GM12878 (cell line): ENCODE measurements around the gene PPFIA3. TPM values are rescaled to one million over a fixed set of nuclear protein-coding genes. Genes with fewer than 3 reads are reported as not detected.

Source experiments
- ATAC-seq: fragments of 200-7000 bp; cut with Tn5 transposase; 3 replicates; pipeline ENCODE4 v1.9.1; 2020; ENCODE audit warnings: mild to moderate bottlenecking, moderate library complexity
- BruUV-seq: library from RNA; stranded (reverse); fragments of 400-500 nt; replicated peaks from 2 replicates; lab custom pipeline; 2021; lab: Mats Ljungman, UMichigan
- CTCF ChIA-PET: fragments of 300-600 bp; sonication (Branson Sonifier 250); formaldehyde crosslinking; extraction: SDS; loops from one replicate; lab custom pipeline; 2021; ENCODE audit warnings: inconsistent platforms; lab: Yijun Ruan, JAX
- POLR2A ChIA-PET: fragments of 350-600 bp; formaldehyde crosslinking; extraction: SDS; loops from one replicate; lab custom pipeline; 2021; ENCODE audit warnings: inconsistent platforms; lab: Charles Lee
- RAD21 ChIA-PET: fragments of 300-600 bp; sonication (Branson Sonifier 250); formaldehyde crosslinking; loops from one replicate; lab custom pipeline; 2023; ENCODE audit warnings: antibody characterized with exemption; ENCODE audit not compliant: unreplicated experiment; lab: Charles Lee
- SMC1A ChIA-PET: fragments of 300-600 bp; sonication (Branson Sonifier 250); formaldehyde crosslinking; loops from one replicate; lab custom pipeline; 2023; ENCODE audit not compliant: unreplicated experiment, uncharacterized antibody; lab: Charles Lee
- DNase-seq: peaks from one replicate; pipeline ENCODE4 v3.0.0-alpha.2; 2011; ENCODE audit warnings: low read depth, low spot score
- FAIRE-seq: peaks from 3 replicates; lab custom pipeline; 2011; peaks lifted over from hg19 to GRCh38; lab: Jason Lieb, UNC
- H2AFZ ChIP-seq: 2 replicates; pipeline ENCODE4 v1.6.0; 2011; ENCODE audit warnings: low read depth, low read length, control low read depth; ENCODE audit not compliant: control insufficient read depth
- H3K27ac ChIP-seq: 2 replicates; pipeline ENCODE4 v1.5.1; 2011; ENCODE audit warnings: control low read depth; ENCODE audit not compliant: control insufficient read depth, insufficient read depth
- H3K27me3 ChIP-seq, 2 experiments: replicated peaks in 1 of 2; 2 replicates each; pipeline versions ENCODE4 v1.6.0 to v1.6.1; 2011; ENCODE audit warnings: low read length in 1 of 2; ENCODE audit not compliant: control insufficient read depth in 2 of 2, insufficient read depth in 2 of 2
- H3K36me3 ChIP-seq, 2 experiments: 2 replicates each; pipeline ENCODE4 v1.5.1; 2011; ENCODE audit warnings: low read length in 1 of 2; ENCODE audit not compliant: control insufficient read depth in 2 of 2, insufficient read depth in 2 of 2
- H3K4me1 ChIP-seq: 2 replicates; pipeline ENCODE4 v1.6.1; 2011; ENCODE audit warnings: mild to moderate bottlenecking, low read length, moderate library complexity, mixed read lengths; ENCODE audit not compliant: control insufficient read depth, insufficient read depth
- H3K4me2 ChIP-seq: 2 replicates; pipeline ENCODE4 v1.6.0; 2011; ENCODE audit warnings: control low read depth; ENCODE audit not compliant: control insufficient read depth, insufficient read depth
- H3K4me3 ChIP-seq: fragments of 200-600 bp; sonication (generic); 2 replicates; pipeline ENCODE4 v1.5.1; 2016
- H3K79me2 ChIP-seq: 2 replicates; pipeline ENCODE4 v1.6.0; 2011; ENCODE audit warnings: low read length; ENCODE audit not compliant: control insufficient read depth, insufficient read depth
- H3K9ac ChIP-seq: 2 replicates; pipeline ENCODE4 v1.8.0; 2011; ENCODE audit warnings: low read length, control low read depth, mixed read lengths; ENCODE audit not compliant: control insufficient read depth, insufficient read depth
- H3K9me3 ChIP-seq: replicated peaks from 3 replicates; pipeline ENCODE4 v1.5.1; 2011; ENCODE audit warnings: mild to moderate bottlenecking, low read length; ENCODE audit not compliant: control insufficient read depth, insufficient read depth
- H4K20me1 ChIP-seq: 2 replicates; pipeline ENCODE4 v1.6.0; 2011; ENCODE audit not compliant: control insufficient read depth, insufficient read depth
- MYC ChIP-seq: IDR thresholded peaks from 2 replicates; pipeline ENCODE4 v1.6.1; 2011; ENCODE audit warnings: mild to moderate bottlenecking, low read length, moderate library complexity, inconsistent platforms; ENCODE audit not compliant: insufficient read depth, insufficient replicate concordance, insufficient read length, severe bottlenecking
- RAD51 ChIP-seq: fragments of 450-650 bp; IDR thresholded peaks from 2 replicates; pipeline ENCODE4 v1.6.1; 2016; ENCODE audit warnings: moderate library complexity, mild to moderate bottlenecking, inconsistent platforms
- WGBS: methylation state at CpG from one replicate; pipeline ENCODE4 v1.1.6; 2016; ENCODE audit warnings: low lambda C conversion rate; ENCODE audit not compliant: insufficient replicate concordance, insufficient coverage; ENCODE audit errors: missing lambda C conversion rate; 5-methylcytosine and 5-hydroxymethylcytosine counted together
- in situ Hi-C: fragments of 300-500 bp; cut with MboI; formaldehyde crosslinking; loops from 9 replicates; pipeline ENCODE4 v1.14.3; 2018; ENCODE audit warnings: mixed read lengths
- intact Hi-C: fragments of 100-400 bp; cut with micrococcal nuclease; formaldehyde crosslinking; loops from one replicate; pipeline ENCODE4 v1.14.2; 2022; ENCODE audit not compliant: unreplicated experiment
- polyA plus RNA-seq, 11 experiments: library from polyadenylated mRNA; depleted of rRNA in 4 of 11; unstranded in 6 of 11; stranded (reverse) in 5 of 11; fragments of >200 nt; fragmentation: Nextera tagmentation in 4 of 11; fragmentation: Illumina TruSeq in 1 of 11; extraction: Ambion mirVana in 4 of 11; extraction: Trizol in 1 of 11; gene quantifications; 1 replicate in 1 of 11; 2 replicates in 10 of 11; pipeline versions ENCODE4 v1.2.1 to v1.2.3, GENCODE V29; 2011 to 2016; ENCODE audit warnings: inconsistent platforms in 2 of 11, missing spikeins in 2 of 11, low read depth in 1 of 11
- total RNA-seq, 4 experiments: library from RNA; depleted of rRNA in 3 of 4; stranded (reverse); fragments of >200 nt in 3 of 4; fragmentation: Illumina TruSeq in 1 of 4; extraction: Trizol in 1 of 4; gene quantifications; 2 replicates each; pipeline versions ENCODE4 v1.2.1 to v1.2.3, GENCODE V29; 2013 to 2021
- TF ChIP-seq, protein P1 (sequence below): IDR thresholded peaks from 2 replicates; pipeline ENCODE4 v1.6.1; 2011; ENCODE audit warnings: low read depth, mild to moderate bottlenecking, low read length, moderate library complexity, borderline replicate concordance; ENCODE audit errors: extremely low read depth
- TF ChIP-seq, protein P2 (sequence below): IDR thresholded peaks from 2 replicates; pipeline ENCODE4 v1.6.1; 2011; ENCODE audit warnings: borderline replicate concordance, low read depth, mild to moderate bottlenecking, moderate library complexity, mixed read lengths, low read length; ENCODE audit not compliant: insufficient read depth; ENCODE audit errors: extremely low read length
- TF ChIP-seq, protein P3 (sequence below): fragments of 450-650 bp; IDR thresholded peaks from 2 replicates; pipeline ENCODE4 v1.6.1; 2017; ENCODE audit warnings: mild to moderate bottlenecking, moderate library complexity

Gene PPFIA3
- total and polyA plus RNA-seq, 10 of the 15 experiments (the other 5 are each of a cell fraction or from before 2014, with no cell fraction given) = 0.11 to 1.7 (median 0.73) TPM; not detected in 3

DNA sequence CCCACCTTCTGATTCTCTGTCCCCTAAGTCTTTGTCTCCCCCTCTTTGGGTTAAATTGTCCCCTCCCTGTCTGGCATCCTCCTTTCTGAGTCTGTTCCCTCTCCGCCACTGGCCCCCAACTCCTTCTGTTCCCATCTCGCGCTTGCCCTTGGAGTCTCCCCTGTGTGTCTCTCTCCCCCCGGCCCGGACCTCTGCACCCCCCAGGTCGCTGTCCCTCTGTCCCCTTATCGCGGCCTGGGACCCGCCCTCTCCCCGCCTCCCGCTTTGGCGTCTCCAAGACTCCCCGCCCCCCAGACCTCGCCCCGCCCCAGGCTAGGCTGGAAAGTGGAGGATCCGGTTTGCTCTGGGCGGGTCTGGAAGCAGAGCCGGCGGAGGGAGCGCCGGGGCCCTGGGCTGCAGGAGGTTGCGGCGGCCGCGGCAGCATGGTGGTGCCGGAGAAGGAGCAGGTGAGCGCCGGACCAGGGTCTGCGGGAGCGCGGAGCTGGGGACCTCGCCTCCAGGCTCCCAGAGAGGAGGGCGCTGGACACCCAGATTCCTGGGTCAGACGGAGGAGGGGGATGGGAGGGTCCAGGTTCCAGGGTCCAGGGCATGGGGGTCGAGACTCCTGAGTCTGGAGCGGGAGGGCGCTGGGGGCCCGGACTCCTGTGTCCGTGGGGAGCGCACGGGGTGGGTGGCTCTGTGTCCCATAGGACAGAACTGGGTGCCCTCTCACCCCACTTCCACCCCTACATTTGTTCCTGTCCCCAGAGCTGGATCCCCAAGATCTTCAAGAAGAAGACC is 38.3 kb downstream of the PPFIA3 start, which contains the start of gene TRPM4:
TSS of gene TRPM4 (plus strand) at position 348 of the 780 bp plus-strand sequence. CDS start at position 423, 75 bp downstream.
- in situ Hi-C loops = no loop called here
- no peak for FAIRE-seq
- SMC1A ChIA-PET = no interaction called here
- CTCF ChIA-PET = no interaction called here
- ATAC-seq = peak; percentile 73
- peaks cover 0 to 5% of the 10 kb centered on the region in 2 experiments; a peak in 3 of 4 replicates for H3K27me3 ChIP-seq
- no peaks in the 10 kb centered on the region for H3K36me3 ChIP-seq
- DNase-seq = no peak
- POLR2A ChIA-PET = no interaction called here
- H3K9ac ChIP-seq = no peak within 1 kb of the TSS
- 17% methylated on average over 39 of the region's 41 CpGs for WGBS
- intact Hi-C loops = no loop called here
- no peak within 1 kb of the TSS for H2AFZ ChIP-seq
- TF ChIP-seq, protein P1, sequence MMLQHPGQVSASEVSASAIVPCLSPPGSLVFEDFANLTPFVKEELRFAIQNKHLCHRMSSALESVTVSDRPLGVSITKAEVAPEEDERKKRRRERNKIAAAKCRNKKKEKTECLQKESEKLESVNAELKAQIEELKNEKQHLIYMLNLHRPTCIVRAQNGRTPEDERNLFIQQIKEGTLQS = no peak
- no peaks in the 10 kb centered on the region for H3K79me2 ChIP-seq
- no peaks in the 10 kb centered on the region for H4K20me1 ChIP-seq
- BruUV-seq = no TSS peak
- H3K4me3 ChIP-seq = no peak within 1 kb of the TSS
- no peak within 1 kb of the TSS for H3K4me2 ChIP-seq
- H3K9me3 ChIP-seq = no peaks in the 10 kb centered on the region; the same call in 2 of the 3 replicates
- H3K4me1 ChIP-seq = no peaks in the 10 kb centered on the region
- RAD21 ChIA-PET = no interaction called here
- no peak within 1 kb of the TSS for H3K27ac ChIP-seq

DNA sequence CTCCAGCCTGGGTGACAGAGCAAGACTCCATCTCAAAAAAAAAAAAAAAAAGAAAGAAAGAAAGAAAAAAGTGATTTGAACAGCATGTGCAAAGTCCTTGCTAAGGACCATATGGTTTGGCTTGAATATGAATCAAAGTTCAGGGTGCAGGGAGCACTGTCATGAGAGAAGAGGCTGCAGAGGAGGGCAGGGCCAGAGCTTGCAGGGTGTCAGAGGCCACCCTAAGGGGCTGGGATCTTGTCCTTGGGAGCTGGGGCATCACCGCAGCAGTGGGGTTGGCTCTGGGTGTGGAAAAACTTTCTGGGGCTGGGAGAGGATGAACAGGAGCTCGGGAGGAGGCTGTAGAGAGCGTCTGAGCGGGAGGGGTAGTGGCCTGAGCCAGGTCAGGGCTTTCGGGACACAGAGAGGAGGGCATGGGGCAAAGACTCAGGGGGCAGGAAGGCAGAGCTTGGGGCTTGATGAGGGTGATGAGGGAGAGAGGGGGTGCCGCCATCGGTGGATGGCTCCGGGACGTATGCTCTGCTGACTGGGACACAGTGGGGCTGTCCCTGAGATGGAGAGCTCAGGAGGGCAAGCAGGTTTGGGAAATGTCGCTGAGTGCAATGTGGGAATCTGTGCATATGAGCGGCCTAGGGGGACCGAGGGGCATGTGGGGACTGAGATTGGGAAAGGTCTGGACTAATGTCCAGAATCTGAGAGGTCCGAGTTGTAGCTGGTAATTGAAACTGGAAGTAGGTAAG is 41.3 kb downstream of the PPFIA3 start:
- no TSS peak for BruUV-seq
- H3K36me3 ChIP-seq = no peaks in the 10 kb centered on the region
- no peak overlapping the region for H3K4me2 ChIP-seq
- ATAC-seq = no peak
- no peak for DNase-seq
- TF ChIP-seq RAD51 (no peak), MYC (no peak)
- TF ChIP-seq, protein P2, sequence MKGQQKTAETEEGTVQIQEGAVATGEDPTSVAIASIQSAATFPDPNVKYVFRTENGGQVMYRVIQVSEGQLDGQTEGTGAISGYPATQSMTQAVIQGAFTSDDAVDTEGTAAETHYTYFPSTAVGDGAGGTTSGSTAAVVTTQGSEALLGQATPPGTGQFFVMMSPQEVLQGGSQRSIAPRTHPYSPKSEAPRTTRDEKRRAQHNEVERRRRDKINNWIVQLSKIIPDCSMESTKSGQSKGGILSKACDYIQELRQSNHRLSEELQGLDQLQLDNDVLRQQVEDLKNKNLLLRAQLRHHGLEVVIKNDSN = no peak
- TF ChIP-seq, protein P3, sequence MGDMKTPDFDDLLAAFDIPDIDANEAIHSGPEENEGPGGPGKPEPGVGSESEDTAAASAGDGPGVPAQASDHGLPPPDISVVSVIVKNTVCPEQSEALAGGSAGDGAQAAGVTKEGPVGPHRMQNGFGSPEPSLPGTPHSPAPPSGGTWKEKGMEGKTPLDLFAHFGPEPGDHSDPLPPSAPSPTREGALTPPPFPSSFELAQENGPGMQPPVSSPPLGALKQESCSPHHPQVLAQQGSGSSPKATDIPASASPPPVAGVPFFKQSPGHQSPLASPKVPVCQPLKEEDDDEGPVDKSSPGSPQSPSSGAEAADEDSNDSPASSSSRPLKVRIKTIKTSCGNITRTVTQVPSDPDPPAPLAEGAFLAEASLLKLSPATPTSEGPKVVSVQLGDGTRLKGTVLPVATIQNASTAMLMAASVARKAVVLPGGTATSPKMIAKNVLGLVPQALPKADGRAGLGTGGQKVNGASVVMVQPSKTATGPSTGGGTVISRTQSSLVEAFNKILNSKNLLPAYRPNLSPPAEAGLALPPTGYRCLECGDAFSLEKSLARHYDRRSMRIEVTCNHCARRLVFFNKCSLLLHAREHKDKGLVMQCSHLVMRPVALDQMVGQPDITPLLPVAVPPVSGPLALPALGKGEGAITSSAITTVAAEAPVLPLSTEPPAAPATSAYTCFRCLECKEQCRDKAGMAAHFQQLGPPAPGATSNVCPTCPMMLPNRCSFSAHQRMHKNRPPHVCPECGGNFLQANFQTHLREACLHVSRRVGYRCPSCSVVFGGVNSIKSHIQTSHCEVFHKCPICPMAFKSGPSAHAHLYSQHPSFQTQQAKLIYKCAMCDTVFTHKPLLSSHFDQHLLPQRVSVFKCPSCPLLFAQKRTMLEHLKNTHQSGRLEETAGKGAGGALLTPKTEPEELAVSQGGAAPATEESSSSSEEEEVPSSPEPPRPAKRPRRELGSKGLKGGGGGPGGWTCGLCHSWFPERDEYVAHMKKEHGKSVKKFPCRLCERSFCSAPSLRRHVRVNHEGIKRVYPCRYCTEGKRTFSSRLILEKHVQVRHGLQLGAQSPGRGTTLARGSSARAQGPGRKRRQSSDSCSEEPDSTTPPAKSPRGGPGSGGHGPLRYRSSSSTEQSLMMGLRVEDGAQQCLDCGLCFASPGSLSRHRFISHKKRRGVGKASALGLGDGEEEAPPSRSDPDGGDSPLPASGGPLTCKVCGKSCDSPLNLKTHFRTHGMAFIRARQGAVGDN = no peak
- in situ Hi-C loops (no loop called here), intact Hi-C loops (no loop called here)
- H3K4me1 ChIP-seq = no peaks in the 10 kb centered on the region
- H3K27me3 ChIP-seq = peaks cover 0 to 5% of the 10 kb centered on the region in 2 experiments; a peak in 3 of 4 replicates
- ChIA-PET POLR2A (interaction anchor here (0.5 kb wide), 1 partner anchor 85 kb away, joined by 5 read pairs; no protein-coding TSS in a partner anchor), SMC1A (no interaction called here), RAD21 (no interaction called here), CTCF (interaction anchor here (0.9 to 1.6 kb wide), 2 partner anchors 14 to 38 kb away, joined by 3 read pairs; no protein-coding TSS in a partner anchor)
- no peaks in the 10 kb centered on the region for H3K9me3 ChIP-seq
- H3K9ac ChIP-seq = no peak overlapping the region
- H3K4me3 ChIP-seq = no peak overlapping the region
- H3K79me2 ChIP-seq = no peaks in the 10 kb centered on the region
- no peak overlapping the region for H3K27ac ChIP-seq
- 37% methylated on average over 11 of the region's 13 CpGs for WGBS
- H2AFZ ChIP-seq = no peak overlapping the region
- FAIRE-seq = no peak
- no peaks in the 10 kb centered on the region for H4K20me1 ChIP-seq
